HG03159 (cell line): ENCODE measurements around the gene UBE2D3.
"Not testable (repeated sequence)": the region's sequence is repeated elsewhere in the genome, so short reads cannot be mapped to it uniquely, and the experiment has no call there.

ENCODE experiments used
- ATAC-seq: cut with Tn5 transposase; IDR thresholded peaks from one replicate; pipeline ENCODE4 v1.9.1; 2021; ENCODE audit warnings: mild to moderate bottlenecking, moderate library complexity; ENCODE audit not compliant: unreplicated experiment

The UBE2D3 gene

DNA sequence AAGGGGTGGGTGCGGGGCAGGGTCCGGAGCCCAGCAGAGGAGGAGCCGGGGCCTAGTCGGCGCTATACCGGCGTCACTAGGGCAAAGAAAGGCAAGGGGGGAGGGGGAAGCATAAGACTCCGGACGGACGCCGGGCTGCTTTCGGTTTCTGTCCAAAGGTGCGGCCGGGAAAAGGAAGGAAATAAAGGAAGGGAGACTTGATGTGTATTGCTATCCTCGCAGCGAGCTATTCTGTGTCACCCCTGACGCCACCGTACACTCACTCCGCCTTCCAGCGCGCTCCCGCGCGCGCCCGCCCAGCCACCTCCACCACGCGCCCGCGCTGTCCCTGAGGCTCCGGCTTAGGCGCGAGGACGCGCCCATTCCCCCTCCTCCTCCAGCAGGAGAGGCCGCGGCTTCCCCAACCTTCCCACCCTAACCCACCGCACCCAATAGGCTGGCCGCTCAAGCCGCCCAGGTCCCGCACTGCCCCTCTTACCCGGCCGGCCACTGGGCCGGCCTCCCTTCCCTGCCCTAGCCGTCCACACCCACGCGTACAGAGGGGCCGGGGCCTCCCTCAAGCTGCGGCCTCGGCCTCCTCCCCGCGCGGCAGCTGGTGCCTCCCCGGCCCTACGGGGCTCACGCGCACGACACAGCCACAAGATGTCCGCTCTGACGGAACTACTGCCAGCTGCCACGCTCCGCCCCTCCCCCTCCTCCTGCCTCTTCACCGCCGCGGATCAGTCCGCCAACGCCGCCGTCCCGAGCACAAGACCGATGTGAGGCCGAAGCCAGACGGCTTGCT lies at the start of gene UBE2D3:
TSS of gene UBE2D3 (minus strand) at position 662 of the 784 bp plus-strand sequence. CDS start 1,043 bp downstream, outside the sequence.
- peak; percentile 37 for ATAC-seq

DNA sequence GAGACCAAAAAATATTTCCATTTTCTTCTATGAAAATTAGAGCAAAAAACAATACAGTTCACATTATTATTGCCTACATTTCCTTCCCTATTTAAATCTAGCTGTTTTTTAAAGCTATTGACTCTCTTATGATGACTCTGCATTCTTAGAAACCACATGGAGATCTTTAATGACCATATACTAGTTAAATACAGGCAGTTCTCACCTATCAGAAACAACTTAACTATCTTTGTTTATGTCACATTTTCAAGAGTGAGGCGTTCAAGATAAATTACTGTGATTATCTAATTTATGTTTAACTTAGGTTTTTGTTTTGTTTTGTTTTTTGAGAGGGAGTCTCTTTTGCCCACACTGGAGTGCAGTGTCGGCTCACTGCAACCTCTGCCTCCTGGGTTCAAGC lies 44.4 kb upstream of the UBE2D3 start:
- no peak for ATAC-seq

DNA sequence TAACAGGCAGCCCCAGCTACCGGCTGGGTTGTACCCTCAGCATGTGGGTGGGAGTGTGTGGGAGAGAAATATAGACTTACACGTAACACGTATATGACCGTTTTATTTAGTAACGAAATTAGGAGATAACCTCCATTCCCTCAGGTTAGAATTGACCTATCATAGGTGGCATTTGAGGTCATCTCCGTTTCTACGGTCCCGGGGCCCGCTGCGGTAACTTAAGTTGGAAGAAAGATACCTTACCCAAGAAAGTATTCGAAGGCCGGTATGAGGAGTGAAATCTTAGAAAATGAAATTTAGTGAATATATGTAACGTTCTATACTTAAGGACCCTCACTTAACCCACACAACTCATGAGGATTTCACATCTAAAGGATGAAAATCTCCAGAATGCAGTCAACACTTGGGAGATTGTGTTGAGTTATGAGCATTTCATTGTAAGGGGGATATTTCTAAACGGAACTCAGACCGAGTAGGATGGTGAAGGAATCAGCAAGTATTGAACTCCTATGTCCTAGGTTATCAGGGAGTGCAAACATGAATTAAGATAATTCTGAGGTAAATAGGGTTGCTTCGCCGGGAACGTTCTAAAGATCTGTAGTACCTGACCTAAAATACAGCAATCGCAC lies 42.3 kb upstream of the UBE2D3 start:
- no peak for ATAC-seq

DNA sequence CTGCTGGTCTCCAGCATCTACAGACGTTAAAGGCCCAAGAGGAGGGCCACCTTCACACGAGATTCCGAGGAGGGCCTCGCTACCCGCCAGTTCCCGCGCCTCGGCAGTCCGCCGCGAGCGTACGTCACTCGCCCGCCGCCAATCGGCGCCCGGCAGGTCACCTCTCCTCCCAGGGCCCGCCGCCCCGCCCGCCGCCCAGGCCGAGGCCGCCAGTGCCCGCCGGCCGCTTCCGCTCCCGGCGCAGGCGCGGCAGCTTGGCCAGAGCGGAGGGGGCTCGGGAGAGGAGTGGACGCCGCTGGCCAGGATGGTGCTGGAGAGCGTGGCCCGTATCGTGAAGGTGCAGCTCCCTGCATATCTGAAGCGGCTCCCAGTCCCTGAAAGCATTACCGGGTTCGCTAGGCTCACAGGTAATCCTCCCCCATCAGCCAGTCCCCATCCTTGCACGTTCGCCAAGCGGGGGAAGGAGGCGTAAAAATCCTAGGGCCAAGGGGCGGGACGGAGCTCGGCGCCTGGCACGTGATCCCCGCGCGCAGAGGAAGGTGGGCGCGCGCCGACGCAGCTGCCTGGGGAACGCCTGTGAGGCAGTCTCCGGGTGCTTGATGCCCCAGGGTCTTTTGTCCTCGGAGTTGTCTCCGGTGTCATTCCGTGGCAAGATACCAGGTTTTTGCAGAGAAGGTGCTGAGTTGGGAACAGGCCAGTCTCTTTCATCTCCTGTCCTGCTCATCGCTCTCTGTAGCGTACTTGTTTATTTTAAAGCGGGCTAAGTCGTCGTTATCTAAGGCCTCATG lies 41.6 kb upstream of the UBE2D3 start, which contains the start of gene CISD2:
TSS of gene CISD2 (plus strand) at position 212 of the 788 bp plus-strand sequence. CDS start at position 305, 93 bp downstream.
- peak; percentile 86 for ATAC-seq

DNA sequence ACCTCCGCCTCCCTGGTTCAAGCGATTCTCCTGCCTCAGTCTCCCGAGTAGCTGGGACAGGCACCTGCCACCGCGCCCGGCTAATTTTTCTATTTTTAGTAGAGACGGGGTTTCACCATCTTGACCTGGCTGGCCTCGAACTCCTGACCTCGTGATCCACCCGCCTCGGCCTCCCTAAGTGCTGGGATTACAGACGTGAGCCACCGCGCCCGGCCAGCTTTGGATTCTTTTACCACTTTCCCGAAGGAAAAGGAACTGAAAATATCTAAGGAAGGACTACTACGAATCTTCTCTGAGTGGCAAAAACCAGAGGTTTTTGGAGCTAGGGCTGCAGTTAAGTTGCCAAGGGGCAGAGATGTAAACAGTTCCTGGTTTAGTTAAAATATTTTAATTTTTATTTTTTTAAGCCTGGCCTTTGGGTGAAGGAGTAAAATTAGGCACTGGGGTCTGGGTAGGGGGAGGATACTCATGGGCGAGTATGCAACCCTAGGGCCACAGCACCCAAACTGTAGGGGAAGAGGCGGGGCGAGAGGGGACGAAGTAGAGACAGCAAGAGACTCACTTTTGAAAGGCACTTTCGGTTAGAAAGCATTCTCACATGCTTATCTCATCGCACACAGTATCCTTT lies 40.9 kb upstream of the UBE2D3 start:
- ATAC-seq: peak; percentile 51

DNA sequence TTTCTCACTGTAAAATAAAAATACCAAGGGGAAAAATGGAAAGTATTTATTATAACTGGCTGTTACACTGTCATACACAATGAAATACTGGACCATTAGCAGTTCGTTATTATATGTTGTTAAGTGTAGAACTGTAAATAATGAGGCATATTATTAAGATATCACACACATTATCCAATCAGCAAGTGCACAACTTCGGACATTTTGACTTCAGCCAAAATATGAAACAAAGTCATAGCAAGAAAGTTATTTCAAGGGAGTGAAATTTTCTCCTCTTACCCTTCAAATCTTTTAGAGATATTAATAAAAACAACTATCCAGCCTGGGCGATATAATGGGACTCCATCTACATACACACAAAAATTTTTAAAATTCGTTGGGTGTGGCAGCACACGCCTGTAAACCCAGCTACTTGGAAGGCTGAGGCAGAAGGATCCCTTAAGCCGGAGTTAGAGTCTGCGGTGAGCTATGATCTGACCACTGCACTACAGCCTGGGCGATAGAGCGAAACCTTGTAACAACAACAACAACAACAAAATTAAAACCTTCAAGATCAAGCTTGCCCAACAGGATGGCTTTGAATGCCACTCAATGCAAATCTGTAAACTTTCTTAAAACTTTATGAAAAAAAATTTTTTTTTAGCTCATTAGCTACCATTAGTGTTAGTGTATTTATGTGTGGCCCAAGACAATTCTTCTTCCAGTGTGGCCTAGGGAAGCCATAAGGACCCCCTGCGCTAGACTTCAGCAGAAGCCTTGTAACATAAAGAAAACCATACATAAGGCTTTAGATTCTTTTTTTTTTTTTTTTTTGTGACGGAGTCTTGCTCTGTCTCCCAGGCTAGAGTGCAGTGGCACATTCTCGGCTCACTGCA lies 40.2 kb upstream of the UBE2D3 start:
- ATAC-seq: no peak

DNA sequence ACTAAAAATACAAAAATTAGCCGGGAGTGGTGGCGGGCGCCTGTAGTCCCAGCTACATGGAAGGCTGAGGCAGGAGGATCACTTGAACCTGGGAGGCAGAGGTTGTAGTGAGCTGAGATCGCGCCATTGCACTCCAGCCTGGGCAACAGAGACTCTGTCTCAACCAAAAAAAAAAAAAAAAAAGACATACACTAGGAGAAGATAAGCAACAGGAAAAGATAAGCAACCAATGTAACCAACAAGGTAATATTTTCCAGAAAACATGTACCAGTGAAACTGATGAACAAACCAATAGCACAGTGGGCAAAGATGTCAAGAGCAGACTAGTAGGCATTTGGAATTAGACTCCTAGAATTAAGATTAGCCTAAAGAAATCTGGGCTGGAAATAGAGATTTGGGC lies 38.0 kb upstream of the UBE2D3 start:
- ATAC-seq: not testable (repeated sequence)

DNA sequence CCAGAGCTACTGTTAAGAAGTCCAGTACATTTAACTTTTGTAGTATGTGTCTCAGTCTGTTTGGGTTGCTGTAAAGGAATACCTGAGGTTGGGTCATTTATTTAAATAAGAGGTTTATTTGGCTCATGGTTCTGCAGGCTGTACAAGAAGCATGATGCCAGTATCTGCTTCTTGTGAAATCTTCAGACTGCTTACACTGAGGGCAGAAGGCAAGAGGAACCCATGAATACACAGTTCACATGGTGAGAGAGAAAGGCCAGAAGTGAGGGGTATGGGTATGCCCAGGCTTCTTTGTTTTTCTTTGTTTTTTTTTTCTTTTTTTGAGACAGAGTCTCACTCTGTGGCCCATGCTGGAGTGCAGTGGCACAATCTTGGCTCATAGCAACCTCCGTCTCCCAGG lies 35.4 kb upstream of the UBE2D3 start:
- ATAC-seq: no peak

DNA sequence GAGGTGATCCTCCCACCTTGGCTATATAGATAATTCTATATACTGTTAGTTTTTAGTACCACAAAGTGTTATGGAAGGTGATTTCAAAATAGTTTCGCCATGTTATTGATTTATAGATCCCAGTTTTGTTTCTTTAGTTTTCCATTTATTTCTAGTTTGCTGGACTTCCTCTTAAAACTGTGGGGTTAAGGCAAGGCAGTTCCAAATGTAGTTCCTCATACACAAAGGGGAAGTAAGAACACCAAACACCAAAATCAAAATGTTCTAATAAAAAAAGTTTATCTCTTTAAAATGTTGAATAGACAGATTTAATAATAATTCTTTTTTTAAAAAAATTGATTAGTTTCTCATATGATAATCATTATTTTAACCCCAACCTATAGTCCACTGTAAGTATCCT lies 34.7 kb upstream of the UBE2D3 start:
- no peak for ATAC-seq

DNA sequence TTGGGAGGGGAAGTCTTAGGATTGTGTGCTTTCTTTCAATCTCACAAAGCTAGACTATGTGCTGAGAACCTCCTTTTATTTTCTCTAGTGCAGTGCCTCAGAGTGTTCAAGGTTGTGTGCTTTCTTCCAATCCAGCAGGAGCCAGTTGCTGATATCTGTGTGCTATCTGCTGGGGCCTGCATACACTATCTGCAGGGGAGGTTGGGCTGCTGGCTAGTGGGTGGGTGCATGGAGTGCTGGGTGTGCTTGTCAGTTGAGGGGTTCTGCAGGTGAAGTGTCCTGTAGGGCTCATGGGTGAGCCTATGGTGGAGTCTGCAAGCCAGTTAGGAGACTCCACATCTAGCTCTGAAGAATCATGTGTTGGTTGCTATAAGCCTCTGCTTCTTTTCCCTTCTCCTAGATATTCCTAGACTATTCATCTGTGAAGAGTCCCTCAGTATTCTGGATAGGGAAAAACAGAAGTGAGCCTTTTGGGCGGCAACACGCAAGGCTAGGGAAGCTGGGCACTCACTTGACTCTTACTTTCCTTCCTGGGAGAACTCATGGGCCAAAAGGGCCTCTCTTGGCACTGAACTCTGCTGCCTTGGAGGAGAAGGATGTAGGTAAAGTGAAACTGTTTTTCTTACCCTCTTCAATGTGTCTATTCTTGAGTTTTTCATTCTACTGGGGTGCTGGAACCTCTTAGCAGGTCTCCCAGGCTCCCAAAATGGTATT lies 33.4 kb upstream of the UBE2D3 start:
- ATAC-seq: no peak

DNA sequence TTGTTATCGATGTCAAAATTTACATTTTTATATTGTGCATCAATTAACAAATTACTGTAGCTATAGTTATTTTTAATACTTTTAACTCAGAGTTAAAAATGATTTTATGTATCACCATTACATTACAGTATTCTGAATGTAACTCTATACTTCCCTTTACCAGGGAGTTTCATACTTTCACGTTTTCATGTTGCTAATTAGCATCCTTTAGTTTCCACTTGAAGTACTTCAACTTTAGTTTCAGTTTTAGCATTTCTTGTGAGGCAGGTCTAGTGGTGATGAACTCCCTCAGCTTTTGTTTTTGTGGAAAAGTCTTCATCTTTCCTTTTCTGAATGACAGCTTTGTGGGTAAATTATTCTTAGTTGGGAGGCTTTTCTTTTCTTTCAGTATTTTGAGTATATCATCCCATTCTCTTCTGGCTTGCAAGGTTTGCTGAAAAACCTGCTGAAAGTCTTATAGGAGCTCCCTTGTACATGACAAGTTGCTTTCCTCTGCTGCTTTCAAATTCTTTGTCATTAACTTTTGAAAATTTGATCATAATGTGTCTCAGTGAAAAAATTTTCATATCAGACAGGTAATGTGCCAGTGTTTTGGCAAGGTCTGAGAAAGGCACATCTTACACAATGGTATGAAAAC lies 31.6 kb upstream of the UBE2D3 start:
- ATAC-seq: no peak

DNA sequence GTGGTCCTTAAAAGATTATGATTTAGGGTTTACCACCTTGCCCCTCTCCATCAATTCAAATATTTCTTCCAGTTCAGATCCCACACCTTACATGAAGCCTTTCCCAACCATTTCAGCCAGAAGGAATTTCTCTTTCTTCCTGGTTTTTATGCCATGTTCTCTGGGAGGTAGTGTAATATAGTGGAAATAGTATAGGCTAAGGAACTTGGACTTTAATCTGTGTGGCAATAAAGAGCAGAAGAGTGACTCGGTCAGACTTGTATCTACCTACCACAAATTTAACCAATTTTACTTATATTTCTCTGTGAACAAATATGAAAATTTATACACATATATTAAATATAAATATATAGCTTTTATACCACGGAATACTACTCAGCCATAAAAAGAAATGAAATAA lies 23.0 kb upstream of the UBE2D3 start:
- no peak for ATAC-seq

DNA sequence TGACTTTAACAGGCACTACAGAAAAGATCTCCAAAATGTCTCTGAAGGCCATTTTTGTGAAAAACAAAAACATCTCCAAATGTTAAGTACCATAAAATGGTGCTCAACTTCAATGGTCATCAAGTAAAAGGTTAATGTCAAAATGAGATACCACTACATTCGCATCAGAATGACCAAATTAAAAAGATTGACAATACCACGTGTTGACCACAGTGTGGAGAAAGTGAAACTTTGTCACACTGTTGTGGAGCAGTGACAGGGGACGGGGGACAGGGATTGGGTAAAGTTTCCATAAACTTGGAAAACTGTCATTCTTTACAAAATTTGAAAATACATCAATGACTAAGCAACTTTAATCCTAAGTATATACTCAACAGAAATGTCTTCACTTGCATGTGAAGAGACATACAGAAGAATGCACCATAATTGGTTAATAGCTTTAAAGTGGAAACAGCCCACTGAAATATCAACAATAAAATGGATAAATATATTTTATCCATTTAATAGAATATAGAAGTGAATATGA lies 22.3 kb upstream of the UBE2D3 start:
- no peak for ATAC-seq

DNA sequence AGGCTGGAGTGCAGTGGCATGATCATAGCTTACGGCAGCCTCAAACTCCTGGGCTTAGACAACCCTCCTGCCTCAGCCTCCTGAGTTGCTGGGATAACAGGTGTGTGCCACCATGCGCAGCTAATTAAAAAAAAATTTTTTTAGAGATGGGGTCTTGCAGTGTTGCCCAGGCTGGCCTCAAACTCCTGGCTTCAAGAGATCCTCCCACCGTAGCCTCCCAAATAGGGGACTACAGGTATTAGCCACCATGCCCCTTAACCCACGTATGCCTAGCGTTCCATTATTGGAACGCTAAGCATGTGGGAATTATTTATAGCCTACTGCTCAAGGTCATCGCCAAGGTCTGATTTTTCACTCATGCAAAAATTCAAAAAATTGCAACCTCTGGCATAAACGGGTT lies 20.3 kb upstream of the UBE2D3 start:
- ATAC-seq: no peak

DNA sequence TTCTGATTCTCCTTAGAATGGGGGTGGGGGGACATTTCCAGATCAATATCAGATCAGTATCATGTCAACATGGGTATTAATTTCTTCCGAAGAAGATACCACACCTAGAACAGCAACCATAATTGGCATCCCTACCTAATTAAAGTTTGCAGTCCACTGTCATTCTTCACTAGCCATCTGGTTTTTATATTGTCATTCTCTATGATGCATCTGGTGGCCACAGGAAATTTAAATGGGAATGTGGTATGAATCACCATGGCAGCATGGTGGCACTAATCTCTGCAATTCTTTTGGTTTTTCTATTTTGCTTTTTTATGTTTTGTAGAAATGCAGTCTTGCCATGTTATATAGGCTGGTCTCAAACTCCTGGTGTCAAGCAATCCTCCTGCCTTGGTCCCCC lies 16.6 kb upstream of the UBE2D3 start:
- ATAC-seq: no peak

DNA sequence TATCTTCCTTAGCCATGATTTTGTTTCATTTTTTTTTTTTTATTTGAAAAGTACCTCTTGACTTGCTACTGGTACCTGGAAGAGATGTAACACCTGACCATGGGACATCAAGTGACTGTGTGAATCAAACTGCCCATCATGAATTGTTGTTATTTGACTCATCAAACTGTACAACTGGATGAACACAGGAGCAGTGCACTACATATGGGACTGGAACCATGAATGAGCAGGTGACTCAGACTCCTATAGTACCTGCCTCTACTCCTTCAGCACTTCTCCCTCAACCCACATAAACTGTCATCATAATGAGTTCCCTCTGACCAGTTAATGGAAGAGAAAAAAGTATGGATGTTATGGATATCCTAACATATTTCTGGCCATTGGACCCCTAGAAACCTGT lies 15.9 kb upstream of the UBE2D3 start:
- no peak for ATAC-seq

DNA sequence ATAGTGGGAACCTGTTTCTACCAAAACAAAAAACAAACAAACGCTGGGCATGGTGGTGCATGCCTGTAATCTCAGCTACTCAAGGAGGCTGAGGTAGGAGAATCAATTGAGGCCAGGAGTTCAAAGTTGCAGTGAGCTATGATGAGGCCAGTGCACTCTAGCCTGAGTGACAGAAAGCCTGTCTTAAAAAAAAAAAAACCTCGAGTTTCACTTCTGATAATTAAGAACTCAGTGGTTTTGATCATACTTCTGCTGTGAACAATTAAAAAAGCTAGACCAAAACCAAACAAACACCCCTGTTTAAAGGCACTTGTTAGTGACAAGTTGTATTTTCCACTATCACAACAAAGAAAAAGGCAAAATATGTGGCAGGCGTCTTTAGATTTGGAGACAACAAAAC lies 15.0 kb upstream of the UBE2D3 start:
- no peak for ATAC-seq

DNA sequence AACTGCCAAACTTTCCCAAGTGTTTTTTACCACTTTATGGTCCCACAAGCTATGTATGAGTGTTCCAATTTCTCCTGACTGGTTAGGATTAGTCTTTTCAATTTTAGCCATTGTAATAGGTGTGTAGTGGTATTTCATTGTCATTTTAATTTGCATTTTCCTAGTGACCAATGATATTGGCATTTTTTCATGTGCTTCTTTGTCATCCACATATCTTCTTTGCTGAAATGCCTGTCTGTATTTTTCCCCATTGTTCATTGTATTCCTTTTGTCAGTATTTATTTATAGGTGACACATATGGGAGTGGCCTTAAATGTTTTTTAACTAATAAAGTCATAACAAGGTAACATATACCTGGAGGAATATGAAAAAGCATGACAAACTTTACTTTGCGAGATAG lies 9.2 kb upstream of the UBE2D3 start:
- no peak for ATAC-seq

DNA sequence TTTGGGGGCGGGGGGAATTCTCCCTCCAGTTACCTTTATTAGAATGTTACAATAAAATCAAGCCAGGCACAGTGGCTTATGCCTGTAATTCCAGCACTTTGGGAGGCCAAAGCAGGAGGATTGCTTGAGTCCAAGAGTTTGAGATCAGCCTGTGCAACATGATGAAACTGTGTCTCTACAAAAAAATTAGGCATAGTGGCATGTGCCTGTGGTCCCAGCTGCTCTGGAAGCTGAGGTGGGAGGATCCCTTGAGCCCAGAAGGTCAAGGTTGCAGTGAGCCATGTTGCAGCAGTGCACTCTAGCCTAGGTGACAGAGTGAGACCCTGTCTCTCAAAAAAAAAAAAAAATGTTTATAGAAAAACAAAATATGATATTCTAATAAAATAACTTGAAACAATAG lies 5.3 kb upstream of the UBE2D3 start:
- ATAC-seq: no peak
